GM19023 (cell line): ENCODE data around the gene SPIN1.
A peak's percentile ranks its signal among the peaks of the same experiment; 100 is the strongest.
"Not testable (repeated sequence)": the region's sequence is repeated elsewhere in the genome, so short reads cannot be mapped to it uniquely, and the experiment has no call there.

ENCODE experiments used
- ATAC-seq: cut with Tn5 transposase; IDR thresholded peaks from one replicate; pipeline ENCODE4 v1.9.1; 2021; ENCODE audit warnings: mild to moderate bottlenecking, moderate library complexity; ENCODE audit not compliant: unreplicated experiment

Gene SPIN1

GRCh38 chr9:88388203-88388885 lies at the start of gene SPIN1:
SPIN1 (plus strand) TSS chr9:88388444; CDS start chr9:88426540, 38,096 bp downstream.
- peak; percentile 87 for ATAC-seq

- no peak for ATAC-seq
These were observed 48.9 kb upstream of the SPIN1 start for GRCh38 chr9:88339317-88339716.

GRCh38 chr9:88342246-88342645 lies 46.0 kb upstream of the SPIN1 start:
- ATAC-seq = no peak

- no peak for ATAC-seq
These were observed 44.2 kb upstream of the SPIN1 start for GRCh38 chr9:88344013-88344412.

- not testable (repeated sequence) for ATAC-seq
These were observed 37.9 kb upstream of the SPIN1 start for GRCh38 chr9:88350354-88350753.

GRCh38 chr9:88355166-88355565 lies 33.1 kb upstream of the SPIN1 start:
- ATAC-seq = no peak

- not testable (repeated sequence) for ATAC-seq
These were observed 31.0 kb upstream of the SPIN1 start for GRCh38 chr9:88357250-88357649.

GRCh38 chr9:88358723-88359122 lies 29.5 kb upstream of the SPIN1 start:
- ATAC-seq = no peak

GRCh38 chr9:88359974-88360373 lies 28.3 kb upstream of the SPIN1 start:
- ATAC-seq = no peak

GRCh38 chr9:88362681-88363080 lies 25.6 kb upstream of the SPIN1 start:
- no peak for ATAC-seq

- ATAC-seq = no peak
These were observed 24.6 kb upstream of the SPIN1 start for GRCh38 chr9:88363661-88364060.

- ATAC-seq = no peak
These were observed 23.5 kb upstream of the SPIN1 start for GRCh38 chr9:88364706-88365105.

GRCh38 chr9:88370346-88370745 lies 17.9 kb upstream of the SPIN1 start:
- ATAC-seq = no peak

GRCh38 chr9:88372103-88372654 lies 16.1 kb upstream of the SPIN1 start:
- ATAC-seq = no peak

- no peak for ATAC-seq
These were observed 15.2 kb upstream of the SPIN1 start for GRCh38 chr9:88373045-88373444.

GRCh38 chr9:88378317-88378716 lies 9.9 kb upstream of the SPIN1 start:
- ATAC-seq = no peak

GRCh38 chr9:88379352-88379751 lies 8.9 kb upstream of the SPIN1 start:
- ATAC-seq = no peak

GRCh38 chr9:88380118-88380517 lies 8.1 kb upstream of the SPIN1 start:
- ATAC-seq = no peak

GRCh38 chr9:88381322-88381721 lies 6.9 kb upstream of the SPIN1 start:
- ATAC-seq = not testable (repeated sequence)

GRCh38 chr9:88383176-88383575 lies 5.1 kb upstream of the SPIN1 start:
- ATAC-seq = no peak

- not testable (repeated sequence) for ATAC-seq
These were observed 2.1 kb upstream of the SPIN1 start for GRCh38 chr9:88386137-88386536.

GRCh38 chr9:88387036-88387551 lies 1.1 kb upstream of the SPIN1 start:
- ATAC-seq = no peak
